ENCODE data around the gene CAMK2B. TPM values are rescaled to one million over a fixed set of nuclear protein-coding genes. Genes with fewer than 3 reads are reported as not detected.
"Not testable (repeated sequence)": the region's sequence is repeated elsewhere in the genome, so short reads cannot be mapped to it uniquely, and the experiment has no call there.

Gene CAMK2B
- polyA plus RNA-seq, 3 donors = 0.13 TPM; not detected in 2

DNA sequence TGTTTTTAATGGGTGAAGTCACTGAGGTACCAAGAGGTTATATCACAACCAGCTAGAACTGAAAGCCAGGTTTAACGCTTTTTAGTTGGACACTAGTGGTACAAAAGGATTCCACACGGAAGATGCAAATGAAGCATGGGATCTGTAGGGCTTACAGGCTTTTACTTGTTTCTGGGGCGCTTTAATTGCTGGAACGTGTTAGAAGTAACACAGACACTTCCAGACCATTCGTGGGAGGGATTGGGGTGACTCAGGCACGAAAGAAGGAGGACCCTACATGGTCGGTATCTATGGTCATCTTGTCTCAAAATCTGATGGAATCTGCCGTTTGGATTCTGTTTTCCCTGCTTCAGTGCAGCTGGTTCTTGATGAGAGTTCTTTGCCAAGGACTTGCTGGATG is 123.6 kb downstream of the CAMK2B start:
- H3K27me3 ChIP-seq (ENCODE audit: control insufficient read depth in 2 of 2, insufficient read depth in 2 of 2, low read length in 2 of 2) = no peaks in the 10 kb centered on the region
- 81% methylated on average over 7 of the region's 8 CpGs for WGBS (ENCODE audit: insufficient coverage)
- H3K27ac Mint-ChIP-seq = peak overlapping the region in 5 of 7 donors; percentile 83 to 92 (median 88)
- DNase-seq = no peak
- H3K27me3 Mint-ChIP-seq (ENCODE audit: low read depth in 3 of 3) = peaks cover 0 to 5% (median 4%) of the 10 kb centered on the region in 3 donors
- peak overlapping the region; percentile 63 to 87 (median 66) for H3K4me3 ChIP-seq (replicated peaks in 1 of 3; ENCODE audit: low read depth in 2 of 3, low read length in 3 of 3)
- peaks cover 29 to 31% of the 10 kb centered on the region in 2 donors for H3K36me3 Mint-ChIP-seq
- no peak overlapping the region for H2AFZ ChIP-seq (ENCODE audit: insufficient read depth, low read depth, low read length, poor library complexity, severe bottlenecking)
- H3K9ac ChIP-seq (ENCODE audit: insufficient read depth, low read length, poor library complexity, severe bottlenecking) = peak overlapping the region; percentile 88
- peaks cover 20% of the 10 kb centered on the region for H3K4me1 Mint-ChIP-seq
- H3K9me3 Mint-ChIP-seq = peaks cover 0 to 5% (median 3%) of the 10 kb centered on the region in 7 donors
- intact Hi-C loops (cut with micrococcal nuclease) = no loop called here
- H3K36me3 ChIP-seq (replicated peaks in 1 of 2; ENCODE audit: control insufficient read depth in 1 of 2, insufficient read depth in 2 of 2, low read length in 2 of 2) = peaks cover 30 to 34% of the 10 kb centered on the region in 2 donors
- H3K9me3 ChIP-seq (replicated peaks in 1 of 2; ENCODE audit: control insufficient read depth in 1 of 2, insufficient read depth in 1 of 2, low read length in 2 of 2) = no peaks in the 10 kb centered on the region
- peaks cover 12 to 15% of the 10 kb centered on the region in 2 donors for H3K4me1 ChIP-seq (ENCODE audit: control insufficient read depth in 1 of 2, insufficient read depth in 2 of 2, low read length in 2 of 2)
- H3K79me2 ChIP-seq (ENCODE audit: insufficient read depth, low read length) = peaks cover 37% of the 10 kb centered on the region
- peak overlapping the region; percentile 85 to 89 for H3K4me3 Mint-ChIP-seq
- H4K20me1 ChIP-seq (ENCODE audit: insufficient read depth, low read length) = peaks cover 48% of the 10 kb centered on the region
- H3K4me2 ChIP-seq (replicated peaks; ENCODE audit: extremely low read depth, low read length, poor library complexity, severe bottlenecking) = peak overlapping the region; percentile 74
- TF ChIP-seq, protein P1, sequence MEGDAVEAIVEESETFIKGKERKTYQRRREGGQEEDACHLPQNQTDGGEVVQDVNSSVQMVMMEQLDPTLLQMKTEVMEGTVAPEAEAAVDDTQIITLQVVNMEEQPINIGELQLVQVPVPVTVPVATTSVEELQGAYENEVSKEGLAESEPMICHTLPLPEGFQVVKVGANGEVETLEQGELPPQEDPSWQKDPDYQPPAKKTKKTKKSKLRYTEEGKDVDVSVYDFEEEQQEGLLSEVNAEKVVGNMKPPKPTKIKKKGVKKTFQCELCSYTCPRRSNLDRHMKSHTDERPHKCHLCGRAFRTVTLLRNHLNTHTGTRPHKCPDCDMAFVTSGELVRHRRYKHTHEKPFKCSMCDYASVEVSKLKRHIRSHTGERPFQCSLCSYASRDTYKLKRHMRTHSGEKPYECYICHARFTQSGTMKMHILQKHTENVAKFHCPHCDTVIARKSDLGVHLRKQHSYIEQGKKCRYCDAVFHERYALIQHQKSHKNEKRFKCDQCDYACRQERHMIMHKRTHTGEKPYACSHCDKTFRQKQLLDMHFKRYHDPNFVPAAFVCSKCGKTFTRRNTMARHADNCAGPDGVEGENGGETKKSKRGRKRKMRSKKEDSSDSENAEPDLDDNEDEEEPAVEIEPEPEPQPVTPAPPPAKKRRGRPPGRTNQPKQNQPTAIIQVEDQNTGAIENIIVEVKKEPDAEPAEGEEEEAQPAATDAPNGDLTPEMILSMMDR (IDR thresholded peaks at IDR 0.05) = no peak
- H3K27ac ChIP-seq (ENCODE audit: low read depth in 1 of 2, low read length in 2 of 2) = peak overlapping the region in 1 of 2 donors; percentile 83

DNA sequence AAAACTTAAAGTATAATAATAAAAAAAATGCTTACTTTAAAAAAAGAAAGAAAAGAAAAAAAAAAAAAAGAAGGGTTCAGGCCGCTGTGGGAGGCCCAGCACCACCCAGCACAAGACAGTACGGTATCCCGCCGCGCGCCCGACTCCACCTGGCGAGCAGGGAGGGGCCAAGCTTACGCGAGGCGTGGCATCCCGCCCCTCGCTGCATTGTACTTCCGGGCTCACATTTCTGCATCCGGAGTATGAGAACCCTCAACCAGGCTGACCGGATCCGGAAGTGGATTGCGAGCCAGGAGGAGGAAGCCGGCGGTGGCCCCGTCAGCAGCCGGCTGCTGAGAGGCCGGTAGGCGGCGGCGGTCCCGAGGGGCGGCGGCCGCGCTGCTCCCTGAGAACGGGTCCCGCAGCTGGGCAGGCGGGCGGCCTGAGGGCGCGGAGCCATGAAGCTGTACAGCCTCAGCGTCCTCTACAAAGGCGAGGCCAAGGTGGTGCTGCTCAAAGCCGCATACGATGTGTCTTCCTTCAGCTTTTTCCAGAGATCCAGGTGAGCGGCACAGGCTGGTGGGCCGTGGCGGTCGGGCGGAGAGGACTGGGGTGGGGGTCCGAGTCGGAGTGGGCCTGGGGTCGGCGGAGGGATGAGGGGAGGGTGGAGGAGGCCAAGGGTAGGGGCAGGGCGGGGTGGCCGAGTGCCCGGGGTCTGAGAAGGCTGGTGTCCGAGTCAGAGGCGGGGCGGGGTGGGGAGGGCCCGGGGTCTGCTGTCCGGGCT is 124.5 kb downstream of the CAMK2B start, which contains the start of gene YKT6:
YKT6 (plus strand) TSS at position 280 of the 763 bp plus-strand sequence; CDS start at position 438, 158 bp downstream.
- peak within 1 kb of the TSS; percentile 83 for H2AFZ ChIP-seq (ENCODE audit: insufficient read depth, low read depth, low read length, poor library complexity, severe bottlenecking)
- H3K27ac ChIP-seq (ENCODE audit: low read depth in 1 of 2, low read length in 2 of 2) = peak within 1 kb of the TSS in 1 of 2 donors; percentile 83
- H3K9ac ChIP-seq (ENCODE audit: insufficient read depth, low read length, poor library complexity, severe bottlenecking) = peak within 1 kb of the TSS; percentile 88
- H3K9me3 Mint-ChIP-seq = peaks cover 0 to 5% (median 3%) of the 10 kb centered on the region in 7 donors
- DNase-seq = peak; percentile 89 to 92 (median 90)
- H3K4me3 Mint-ChIP-seq = peak within 1 kb of the TSS; percentile 85 to 89
- H3K36me3 Mint-ChIP-seq = peaks cover 20 to 23% of the 10 kb centered on the region in 2 donors
- peaks cover 12 to 15% of the 10 kb centered on the region in 2 donors for H3K4me1 ChIP-seq (ENCODE audit: control insufficient read depth in 1 of 2, insufficient read depth in 2 of 2, low read length in 2 of 2)
- TF ChIP-seq, protein P1 (IDR thresholded peaks at IDR 0.05) = peak; percentile 62
- no peaks in the 10 kb centered on the region for H3K9me3 ChIP-seq (replicated peaks in 1 of 2; ENCODE audit: control insufficient read depth in 1 of 2, insufficient read depth in 1 of 2, low read length in 2 of 2)
- H3K27ac Mint-ChIP-seq = peak within 1 kb of the TSS; percentile 74 to 92 (median 85)
- H3K4me3 ChIP-seq (replicated peaks in 1 of 3; ENCODE audit: low read depth in 2 of 3, low read length in 3 of 3) = peak within 1 kb of the TSS; percentile 63 to 87 (median 66)
- intact Hi-C loops (cut with micrococcal nuclease) = no loop called here
- peaks cover 21 to 25% of the 10 kb centered on the region in 2 donors for H3K36me3 ChIP-seq (replicated peaks in 1 of 2; ENCODE audit: control insufficient read depth in 1 of 2, insufficient read depth in 2 of 2, low read length in 2 of 2)
- peak within 1 kb of the TSS; percentile 74 for H3K4me2 ChIP-seq (replicated peaks; ENCODE audit: extremely low read depth, low read length, poor library complexity, severe bottlenecking)
- H4K20me1 ChIP-seq (ENCODE audit: insufficient read depth, low read length) = peaks cover 40% of the 10 kb centered on the region
- under 1% methylated on average over 51 of the region's 58 CpGs for WGBS (ENCODE audit: insufficient coverage)
- peaks cover 20% of the 10 kb centered on the region for H3K4me1 Mint-ChIP-seq
- no peaks in the 10 kb centered on the region for H3K27me3 ChIP-seq (ENCODE audit: control insufficient read depth in 2 of 2, insufficient read depth in 2 of 2, low read length in 2 of 2)
- peaks cover 2 to 7% (median 4%) of the 10 kb centered on the region in 3 donors for H3K27me3 Mint-ChIP-seq (ENCODE audit: low read depth in 3 of 3)
- H3K79me2 ChIP-seq (ENCODE audit: insufficient read depth, low read length) = peaks cover 37% of the 10 kb centered on the region

DNA sequence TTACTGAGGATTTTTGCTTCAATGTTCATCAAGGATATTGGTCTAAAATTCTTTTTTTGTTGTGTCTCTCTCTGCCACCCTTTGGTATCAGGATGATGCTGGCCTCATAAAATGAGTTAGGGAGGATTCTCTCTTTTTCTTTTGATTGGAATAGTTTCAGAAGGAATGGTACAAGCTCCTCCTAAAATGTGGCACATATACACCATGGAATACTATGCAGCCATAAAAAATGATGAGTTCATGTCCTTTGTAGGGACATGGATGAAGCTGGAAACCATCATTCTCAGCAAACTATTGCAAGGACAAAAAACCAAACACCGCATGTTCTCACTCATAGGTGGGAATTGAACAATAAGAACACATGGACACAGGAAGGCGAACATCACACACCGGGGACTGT is 125.2 kb downstream of the CAMK2B start:
- H2AFZ ChIP-seq (ENCODE audit: insufficient read depth, low read depth, low read length, poor library complexity, severe bottlenecking); H3K27me3 Mint-ChIP-seq (ENCODE audit: low read depth in 3 of 3); H3K9me3 ChIP-seq (replicated peaks in 1 of 2; ENCODE audit: control insufficient read depth in 1 of 2, insufficient read depth in 1 of 2, low read length in 2 of 2); H3K9me3 Mint-ChIP-seq; DNase-seq; H3K4me3 ChIP-seq (replicated peaks in 1 of 3; ENCODE audit: low read depth in 2 of 3, low read length in 3 of 3); H3K27me3 ChIP-seq (ENCODE audit: control insufficient read depth in 2 of 2, insufficient read depth in 2 of 2, low read length in 2 of 2); intact Hi-C loops (cut with micrococcal nuclease); H3K27ac Mint-ChIP-seq; H3K9ac ChIP-seq (ENCODE audit: insufficient read depth, low read length, poor library complexity, severe bottlenecking); H3K27ac ChIP-seq (ENCODE audit: low read depth in 1 of 2, low read length in 2 of 2): not testable (repeated sequence)
- no CpG with 5 or more reads among the region's 3 CpGs for WGBS (ENCODE audit: insufficient coverage)
- Mint-ChIP-seq H3K4me1 (peaks cover 19% of the 10 kb centered on the region), H3K4me3 (peak overlapping the region in 1 of 2 donors; percentile 12), H3K36me3 (peaks cover 13 to 19% of the 10 kb centered on the region in 2 donors)
- H3K4me2 ChIP-seq (replicated peaks; ENCODE audit: extremely low read depth, low read length, poor library complexity, severe bottlenecking) = peak overlapping the region; percentile 74
- H4K20me1 ChIP-seq (ENCODE audit: insufficient read depth, low read length) = peaks cover 33% of the 10 kb centered on the region
- H3K36me3 ChIP-seq (replicated peaks in 1 of 2; ENCODE audit: control insufficient read depth in 1 of 2, insufficient read depth in 2 of 2, low read length in 2 of 2) = peaks cover 14 to 18% of the 10 kb centered on the region in 2 donors
- peaks cover 12 to 15% of the 10 kb centered on the region in 2 donors for H3K4me1 ChIP-seq (ENCODE audit: control insufficient read depth in 1 of 2, insufficient read depth in 2 of 2, low read length in 2 of 2)
- H3K79me2 ChIP-seq (ENCODE audit: insufficient read depth, low read length) = peaks cover 37% of the 10 kb centered on the region

Data from CD14-positive monocyte (primary cell).